ENCODE data around the gene NRK. TPM values are rescaled to one million over a fixed set of nuclear protein-coding genes. Genes with fewer than 3 reads are reported as not detected.
"Not testable (repeated sequence)": the region's sequence is repeated elsewhere in the genome, so short reads cannot be mapped to it uniquely, and the experiment has no call there.

NRK gene
- total RNA-seq, 3 donors from 2014 or later: 0.03 TPM

- ATAC-seq (no peak), DNase-seq (no peak)
- H3K36me3 Mint-ChIP-seq (ENCODE audit: insufficient read depth): no peaks in the 10 kb centered on the region
- no peaks in the 10 kb centered on the region for H3K4me1 Mint-ChIP-seq (ENCODE audit: low read depth)
- no peaks in the 10 kb centered on the region for H3K27me3 Mint-ChIP-seq (ENCODE audit: low read depth)
- no peaks in the 10 kb centered on the region for H3K9me3 Mint-ChIP-seq
- H3K4me3 Mint-ChIP-seq: no peak overlapping the region
Measured at GRCh38 chrX:105845631-105846030, 23.3 kb downstream of the NRK start.

GRCh38 chrX:105850100-105850499 lies 27.8 kb downstream of the NRK start:
- H3K27me3 Mint-ChIP-seq (ENCODE audit: low read depth); H3K9me3 Mint-ChIP-seq; H3K36me3 Mint-ChIP-seq (ENCODE audit: insufficient read depth); H3K4me1 Mint-ChIP-seq (ENCODE audit: low read depth); ATAC-seq; DNase-seq; H3K4me3 Mint-ChIP-seq: not testable (repeated sequence)

- Mint-ChIP-seq H3K4me1 (ENCODE audit: low read depth) (no peaks in the 10 kb centered on the region), H3K4me3 (no peak overlapping the region), H3K9me3 (no peaks in the 10 kb centered on the region), H3K27me3 (ENCODE audit: low read depth) (no peaks in the 10 kb centered on the region), H3K36me3 (ENCODE audit: insufficient read depth) (no peaks in the 10 kb centered on the region)
- no peak for DNase-seq
- ATAC-seq: no peak
Measured at GRCh38 chrX:105865709-105866108, 43.4 kb downstream of the NRK start.

GRCh38 chrX:105869701-105870100 lies 47.4 kb downstream of the NRK start:
- DNase-seq: no peak
- no peaks in the 10 kb centered on the region for H3K27me3 Mint-ChIP-seq (ENCODE audit: low read depth)
- H3K4me1 Mint-ChIP-seq (ENCODE audit: low read depth): no peaks in the 10 kb centered on the region
- H3K36me3 Mint-ChIP-seq (ENCODE audit: insufficient read depth): no peaks in the 10 kb centered on the region
- H3K4me3 Mint-ChIP-seq: no peak overlapping the region
- ATAC-seq: no peak
- H3K9me3 Mint-ChIP-seq: no peaks in the 10 kb centered on the region

- no peak for ATAC-seq
- Mint-ChIP-seq H3K4me3 (no peak overlapping the region), H3K4me1 (ENCODE audit: low read depth) (no peaks in the 10 kb centered on the region)
Measured at GRCh38 chrX:105870445-105870844, 48.1 kb downstream of the NRK start.

GRCh38 chrX:105872941-105873340 lies 50.6 kb downstream of the NRK start:
- no peak overlapping the region for H3K4me3 Mint-ChIP-seq
- no peaks in the 10 kb centered on the region for H3K9me3 Mint-ChIP-seq
- H3K36me3 Mint-ChIP-seq (ENCODE audit: insufficient read depth): no peaks in the 10 kb centered on the region
- H3K4me1 Mint-ChIP-seq (ENCODE audit: low read depth): no peaks in the 10 kb centered on the region
- no peak for ATAC-seq
- no peaks in the 10 kb centered on the region for H3K27me3 Mint-ChIP-seq (ENCODE audit: low read depth)
- no peak for DNase-seq

More at GRCh38 chrX:105870445-105870844, 48.1 kb downstream of the NRK start:
- H3K36me3 Mint-ChIP-seq (ENCODE audit: insufficient read depth): no peaks in the 10 kb centered on the region
- no peaks in the 10 kb centered on the region for H3K27me3 Mint-ChIP-seq (ENCODE audit: low read depth)
- DNase-seq: no peak
- no peaks in the 10 kb centered on the region for H3K9me3 Mint-ChIP-seq

GRCh38 chrX:105874790-105875189 lies 52.5 kb downstream of the NRK start:
- Mint-ChIP-seq H3K36me3 (ENCODE audit: insufficient read depth) (no peaks in the 10 kb centered on the region), H3K4me1 (ENCODE audit: low read depth) (no peaks in the 10 kb centered on the region), H3K4me3 (no peak overlapping the region), H3K27me3 (ENCODE audit: low read depth) (no peaks in the 10 kb centered on the region), H3K9me3 (no peaks in the 10 kb centered on the region)
- ATAC-seq (no peak), DNase-seq (no peak)

- no peak overlapping the region for H3K4me3 Mint-ChIP-seq
- H3K9me3 Mint-ChIP-seq: no peaks in the 10 kb centered on the region
- no peaks in the 10 kb centered on the region for H3K27me3 Mint-ChIP-seq (ENCODE audit: low read depth)
- no peak for ATAC-seq
- no peak for DNase-seq
- no peaks in the 10 kb centered on the region for H3K36me3 Mint-ChIP-seq (ENCODE audit: insufficient read depth)
- no peaks in the 10 kb centered on the region for H3K4me1 Mint-ChIP-seq (ENCODE audit: low read depth)
Measured at GRCh38 chrX:105876658-105877057, 54.3 kb downstream of the NRK start.

- DNase-seq (no peak), ATAC-seq (no peak)
- Mint-ChIP-seq H3K4me1 (ENCODE audit: low read depth) (no peaks in the 10 kb centered on the region), H3K27me3 (ENCODE audit: low read depth) (no peaks in the 10 kb centered on the region), H3K4me3 (no peak overlapping the region), H3K9me3 (no peaks in the 10 kb centered on the region), H3K36me3 (ENCODE audit: insufficient read depth) (no peaks in the 10 kb centered on the region)
Measured at GRCh38 chrX:105880491-105880890, 58.2 kb downstream of the NRK start.

- Mint-ChIP-seq H3K36me3 (ENCODE audit: insufficient read depth) (no peaks in the 10 kb centered on the region), H3K9me3 (no peaks in the 10 kb centered on the region), H3K4me1 (ENCODE audit: low read depth) (no peaks in the 10 kb centered on the region), H3K27me3 (ENCODE audit: low read depth) (no peaks in the 10 kb centered on the region), H3K4me3 (no peak overlapping the region)
- DNase-seq (no peak), ATAC-seq (no peak)
Measured at GRCh38 chrX:105882581-105883275, 60.4 kb downstream of the NRK start.

- H3K4me3 Mint-ChIP-seq: no peak overlapping the region
- no peaks in the 10 kb centered on the region for H3K9me3 Mint-ChIP-seq
- DNase-seq (no peak), ATAC-seq (no peak)
- H3K4me1 Mint-ChIP-seq (ENCODE audit: low read depth): no peaks in the 10 kb centered on the region
- no peaks in the 10 kb centered on the region for H3K36me3 Mint-ChIP-seq (ENCODE audit: insufficient read depth)
- H3K27me3 Mint-ChIP-seq (ENCODE audit: low read depth): no peaks in the 10 kb centered on the region
Measured at GRCh38 chrX:105894721-105895120, 72.4 kb downstream of the NRK start.

GRCh38 chrX:105909576-105909975 lies 87.2 kb downstream of the NRK start:
- DNase-seq (no peak), ATAC-seq (no peak)
- Mint-ChIP-seq H3K9me3 (no peaks in the 10 kb centered on the region), H3K4me1 (ENCODE audit: low read depth) (no peaks in the 10 kb centered on the region), H3K27me3 (ENCODE audit: low read depth) (no peaks in the 10 kb centered on the region), H3K4me3 (no peak overlapping the region), H3K36me3 (ENCODE audit: insufficient read depth) (no peaks in the 10 kb centered on the region)

- H3K4me1 Mint-ChIP-seq (ENCODE audit: low read depth): no peaks in the 10 kb centered on the region
Measured at GRCh38 chrX:105910563-105911105, 88.3 kb downstream of the NRK start.

GRCh38 chrX:105945266-105945665 lies 122.9 kb downstream of the NRK start:
- ATAC-seq (no peak), DNase-seq (no peak)
- Mint-ChIP-seq H3K4me1 (ENCODE audit: low read depth) (no peaks in the 10 kb centered on the region), H3K9me3 (no peaks in the 10 kb centered on the region), H3K36me3 (ENCODE audit: insufficient read depth) (no peaks in the 10 kb centered on the region), H3K27me3 (ENCODE audit: low read depth) (no peaks in the 10 kb centered on the region), H3K4me3 (no peak overlapping the region)

More at GRCh38 chrX:105910563-105911105, 88.3 kb downstream of the NRK start:
- H3K27me3 Mint-ChIP-seq (ENCODE audit: low read depth): no peaks in the 10 kb centered on the region
- no peak overlapping the region for H3K4me3 Mint-ChIP-seq
- H3K9me3 Mint-ChIP-seq: no peaks in the 10 kb centered on the region
- no peaks in the 10 kb centered on the region for H3K36me3 Mint-ChIP-seq (ENCODE audit: insufficient read depth)
- no peak for DNase-seq
- no peak for ATAC-seq

GRCh38 chrX:105969487-105969886 lies 147.1 kb downstream of the NRK start:
- Mint-ChIP-seq H3K36me3 (ENCODE audit: insufficient read depth) (no peaks in the 10 kb centered on the region), H3K4me3 (no peak overlapping the region), H3K9me3 (no peaks in the 10 kb centered on the region), H3K4me1 (ENCODE audit: low read depth) (no peaks in the 10 kb centered on the region), H3K27me3 (ENCODE audit: low read depth) (no peaks in the 10 kb centered on the region)
- ATAC-seq (no peak), DNase-seq (no peak)

Data from activated T-cell treated with anti-CD3 and anti-CD28 coated beads, Interleukin-2, amount 50 U/mL, for 4 hours (primary cell).